Measurements from ENCODE around the gene PCDHGA1. TPM values are rescaled to one million over a fixed set of nuclear protein-coding genes. Genes with fewer than 3 reads are reported as not detected.

PCDHGA1 gene
- total and polyA plus RNA-seq, 9 of the 15 experiments (the other 6 are each of a cell fraction or from before 2014, with no cell fraction given): 0.05 to 0.26 (median 0.18) TPM; not detected in 2

DNA sequence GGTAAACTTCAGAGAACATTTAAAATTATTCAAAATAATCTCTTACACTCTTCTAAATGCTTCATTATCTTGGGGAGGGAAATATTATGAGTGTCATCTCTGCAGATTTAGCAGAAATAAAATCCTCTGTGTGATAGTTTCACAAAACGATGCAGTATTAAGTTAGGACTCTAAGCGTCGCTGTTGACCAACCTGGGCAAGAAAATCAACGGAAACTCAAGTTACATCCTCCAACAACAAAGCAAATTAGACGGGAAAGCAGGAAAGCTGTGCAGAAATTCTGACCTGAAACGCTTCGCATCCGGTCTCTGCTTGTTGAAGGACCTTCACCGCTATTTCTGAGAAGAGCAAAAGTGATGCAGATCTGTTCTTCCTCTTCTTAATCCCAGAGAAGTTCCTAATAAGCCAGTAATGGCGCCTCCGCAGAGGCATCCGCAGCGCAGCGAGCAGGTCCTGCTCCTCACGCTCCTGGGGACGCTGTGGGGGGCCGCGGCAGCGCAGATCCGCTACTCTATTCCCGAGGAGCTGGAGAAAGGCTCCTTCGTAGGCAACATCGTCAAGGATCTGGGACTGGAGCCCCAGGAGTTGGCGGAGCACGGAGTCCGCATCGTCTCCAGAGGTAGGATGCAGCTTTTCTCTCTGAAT, 43.5 kb downstream of the PCDHGA1 start, which contains the start of gene PCDHGA6:
Gene PCDHGA6 (plus strand): TSS at position 219 of the 645 bp plus-strand sequence. CDS start 193 bp downstream, at position 412.
- POLR2A ChIA-PET: interaction anchor here (0.6 kb wide), 1 partner anchor 207 kb away, joined by 5 read pairs; no protein-coding TSS in a partner anchor
- in situ Hi-C loops (cut with MboI) (no loop called here), intact Hi-C loops (cut with micrococcal nuclease) (loop anchor here (5.0 kb wide), 1 partner anchor 46 kb away; no protein-coding TSS in a partner anchor)
- peak within 1 kb of the TSS; percentile 23; the same call in 1 of the 2 replicates for H3K4me2 ChIP-seq (ENCODE audit: insufficient read depth, low read length)
- CTCF ChIA-PET (ENCODE audit: low intra/inter-chr PET ratio): interaction anchor here (0.6 to 1.3 kb wide), 2 partner anchors 141 to 770 kb away, joined by 3 read pairs; no protein-coding TSS in a partner anchor
- no peaks in the 10 kb centered on the region for H3K9me1 ChIP-seq (ENCODE audit: control insufficient read depth, insufficient read depth, low read length)
- no peak within 1 kb of the TSS for H3K4me3 ChIP-seq
- BruUV-seq (replicated peaks): no TSS peak
- peak; percentile 61; the same call in 1 of the 3 replicates for ATAC-seq
- no peaks in the 10 kb centered on the region for H3K9me3 ChIP-seq (replicated peaks; ENCODE audit: control insufficient read depth, insufficient read depth, low read depth, low read length)
- 0 out of 2 replicates have a peak, but pooled peaks have one; percentile 34 for TF ChIP-seq ETV1 (tag; conservative IDR thresholded peaks at IDR 0.05; ENCODE audit: low read depth)
- TF ChIP-seq TEAD2 (tag; IDR thresholded peaks at IDR 0.05): no peak
- TF ChIP-seq, protein P1, sequence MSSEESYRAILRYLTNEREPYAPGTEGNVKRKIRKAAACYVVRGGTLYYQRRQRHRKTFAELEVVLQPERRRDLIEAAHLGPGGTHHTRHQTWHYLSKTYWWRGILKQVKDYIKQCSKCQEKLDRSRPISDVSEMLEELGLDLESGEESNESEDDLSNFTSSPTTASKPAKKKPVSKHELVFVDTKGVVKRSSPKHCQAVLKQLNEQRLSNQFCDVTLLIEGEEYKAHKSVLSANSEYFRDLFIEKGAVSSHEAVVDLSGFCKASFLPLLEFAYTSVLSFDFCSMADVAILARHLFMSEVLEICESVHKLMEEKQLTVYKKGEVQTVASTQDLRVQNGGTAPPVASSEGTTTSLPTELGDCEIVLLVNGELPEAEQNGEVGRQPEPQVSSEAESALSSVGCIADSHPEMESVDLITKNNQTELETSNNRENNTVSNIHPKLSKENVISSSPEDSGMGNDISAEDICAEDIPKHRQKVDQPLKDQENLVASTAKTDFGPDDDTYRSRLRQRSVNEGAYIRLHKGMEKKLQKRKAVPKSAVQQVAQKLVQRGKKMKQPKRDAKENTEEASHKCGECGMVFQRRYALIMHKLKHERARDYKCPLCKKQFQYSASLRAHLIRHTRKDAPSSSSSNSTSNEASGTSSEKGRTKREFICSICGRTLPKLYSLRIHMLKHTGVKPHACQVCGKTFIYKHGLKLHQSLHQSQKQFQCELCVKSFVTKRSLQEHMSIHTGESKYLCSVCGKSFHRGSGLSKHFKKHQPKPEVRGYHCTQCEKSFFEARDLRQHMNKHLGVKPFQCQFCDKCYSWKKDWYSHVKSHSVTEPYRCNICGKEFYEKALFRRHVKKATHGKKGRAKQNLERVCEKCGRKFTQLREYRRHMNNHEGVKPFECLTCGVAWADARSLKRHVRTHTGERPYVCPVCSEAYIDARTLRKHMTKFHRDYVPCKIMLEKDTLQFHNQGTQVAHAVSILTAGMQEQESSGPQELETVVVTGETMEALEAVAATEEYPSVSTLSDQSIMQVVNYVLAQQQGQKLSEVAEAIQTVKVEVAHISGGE (CRISPR knock-in tag; IDR thresholded peaks at IDR 0.05): no peak
- no peak for TF ChIP-seq ZNF12 (CRISPR knock-in tag; IDR thresholded peaks at IDR 0.05)
- TF ChIP-seq, protein P2, sequence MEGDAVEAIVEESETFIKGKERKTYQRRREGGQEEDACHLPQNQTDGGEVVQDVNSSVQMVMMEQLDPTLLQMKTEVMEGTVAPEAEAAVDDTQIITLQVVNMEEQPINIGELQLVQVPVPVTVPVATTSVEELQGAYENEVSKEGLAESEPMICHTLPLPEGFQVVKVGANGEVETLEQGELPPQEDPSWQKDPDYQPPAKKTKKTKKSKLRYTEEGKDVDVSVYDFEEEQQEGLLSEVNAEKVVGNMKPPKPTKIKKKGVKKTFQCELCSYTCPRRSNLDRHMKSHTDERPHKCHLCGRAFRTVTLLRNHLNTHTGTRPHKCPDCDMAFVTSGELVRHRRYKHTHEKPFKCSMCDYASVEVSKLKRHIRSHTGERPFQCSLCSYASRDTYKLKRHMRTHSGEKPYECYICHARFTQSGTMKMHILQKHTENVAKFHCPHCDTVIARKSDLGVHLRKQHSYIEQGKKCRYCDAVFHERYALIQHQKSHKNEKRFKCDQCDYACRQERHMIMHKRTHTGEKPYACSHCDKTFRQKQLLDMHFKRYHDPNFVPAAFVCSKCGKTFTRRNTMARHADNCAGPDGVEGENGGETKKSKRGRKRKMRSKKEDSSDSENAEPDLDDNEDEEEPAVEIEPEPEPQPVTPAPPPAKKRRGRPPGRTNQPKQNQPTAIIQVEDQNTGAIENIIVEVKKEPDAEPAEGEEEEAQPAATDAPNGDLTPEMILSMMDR (IDR thresholded peaks at IDR 0.05 in 2 of 3, conservative IDR thresholded peaks at IDR 0.05 in 1 of 3; ENCODE audit: insufficient read depth in 2 of 3, low read depth in 1 of 3, low read length in 3 of 3): peak; percentile 43 to 63 (median 60)
- TF ChIP-seq SOX6 (IDR thresholded peaks at IDR 0.05): no peak
- TF ChIP-seq HMGN3 (IDR thresholded peaks at IDR 0.05; ENCODE audit: borderline replicate concordance, extremely low read depth, insufficient read length, low read depth, low read length): no peak
- no peak for TF ChIP-seq ZNF583 (CRISPR knock-in tag; IDR thresholded peaks at IDR 0.05)
- TF ChIP-seq RAD21 (CRISPR knock-in tag; conservative IDR thresholded peaks at IDR 0.05 in 1 of 2, IDR thresholded peaks at IDR 0.05 in 1 of 2): peak in 1 of 2 experiments; percentile 45; a peak in 2 of 4 replicates
- TF ChIP-seq XRCC5 (IDR thresholded peaks at IDR 0.05; ENCODE audit: low read depth, low read length): no peak
- no peak for DNase-seq (ENCODE audit: extremely low read depth in 1 of 4, low spot score in 3 of 4)
- H3K27me3 ChIP-seq (ENCODE audit: control insufficient read depth in 2 of 2, insufficient read depth in 2 of 2, low read length in 2 of 2): peaks cover 4 to 38% of the 10 kb centered on the region in 2 experiments
- no peaks in the 10 kb centered on the region for H3K36me3 ChIP-seq (ENCODE audit: control insufficient read depth, insufficient read depth, low read length)
- peaks cover 0 to 7% of the 10 kb centered on the region in 2 experiments; a peak in 1 of 5 replicates for H3K4me1 ChIP-seq (replicated peaks in 1 of 2; ENCODE audit: control insufficient read depth in 2 of 2, insufficient read depth in 2 of 2, low read length in 2 of 2)
- FAIRE-seq: peak; percentile 26
- H3K9ac ChIP-seq (ENCODE audit: insufficient read depth in 1 of 2, low read depth in 2 of 2, low read length in 2 of 2): no peak within 1 kb of the TSS
- no peaks in the 10 kb centered on the region for H4K20me1 ChIP-seq (replicated peaks; ENCODE audit: control insufficient read depth, insufficient read depth, low read length)
- H2AFZ ChIP-seq (ENCODE audit: low read depth, low read length): 0 out of 2 replicates have a peak within 1 kb of the TSS, but pooled peaks have one; percentile 9
- 21% methylated on average over 22 of the region's 27 CpGs for WGBS (ENCODE audit: insufficient coverage, low coverage, missing lambda C conversion rate)
- H3K27ac ChIP-seq (ENCODE audit: extremely low read depth, low read depth, low read length): no peak within 1 kb of the TSS
- no peaks in the 10 kb centered on the region for H3K79me2 ChIP-seq (ENCODE audit: control insufficient read depth, insufficient read depth, low read length)

Measured in K562 (cell line).